IgD-negative memory B cell (primary cell): Measurements from ENCODE around the gene SLC16A1. TPM values are rescaled to one million over a fixed set of nuclear protein-coding genes. Genes with fewer than 3 reads are reported as not detected.

Source experiments
- H3K27ac Mint-ChIP-seq, 3 donors: one replicate each; pipeline ENCODE4 v1.8.0; 2020 to 2022; ENCODE audit warnings: mild to moderate bottlenecking in 3 of 3, mixed read lengths in 3 of 3, moderate library complexity in 1 of 3
- H3K27me3 Mint-ChIP-seq: one replicate; pipeline ENCODE4 v1.8.0; 2021; ENCODE audit warnings: mixed read lengths
- H3K36me3 Mint-ChIP-seq: one replicate; pipeline ENCODE4 v1.8.0; 2020; ENCODE audit warnings: mild to moderate bottlenecking, mixed read lengths
- H3K4me1 Mint-ChIP-seq, 3 donors: one replicate each; pipeline ENCODE4 v1.8.0; 2020 to 2022; ENCODE audit warnings: mixed read lengths in 3 of 3, mild to moderate bottlenecking in 1 of 3
- H3K4me3 Mint-ChIP-seq, 4 donors: one replicate each; pipeline ENCODE4 v1.8.0; 2020 to 2022; ENCODE audit warnings: mild to moderate bottlenecking in 4 of 4, mixed read lengths in 4 of 4, moderate library complexity in 3 of 4
- H3K9me3 Mint-ChIP-seq, 3 donors: one replicate each; pipeline ENCODE4 v1.8.0; 2020 to 2021; ENCODE audit warnings: mixed read lengths in 3 of 3, mild to moderate bottlenecking in 1 of 3
- polyA plus RNA-seq: library from polyadenylated mRNA; unstranded; fragments of 300-500 nt; fragmentation: Illumina TruSeq; gene quantifications from one replicate; pipeline ENCODE4 v1.2.3, GENCODE V29; 2021

The SLC16A1 gene
- polyA plus RNA-seq, 1 donor from 2014 or later = 7.5 TPM

DNA sequence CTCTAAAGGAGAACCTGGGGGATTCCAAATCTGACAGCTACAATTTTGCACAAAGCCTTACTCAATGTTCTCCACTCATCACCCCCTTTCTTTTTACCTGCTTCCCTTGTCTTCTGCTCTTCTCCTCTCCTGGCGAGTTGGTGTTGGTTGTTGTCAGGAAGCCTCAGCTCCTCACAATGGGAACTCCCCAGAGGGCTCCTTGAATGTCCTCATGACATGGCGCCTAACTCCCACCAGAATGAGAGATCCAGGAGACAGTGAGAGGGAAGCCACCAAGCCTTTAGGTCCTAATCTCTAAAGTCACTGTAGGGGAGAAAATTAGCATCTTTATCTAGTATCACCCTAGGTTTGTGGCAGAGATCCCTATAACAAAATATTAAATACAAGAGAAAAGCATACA lies 87.8 kb downstream of the SLC16A1 start:
- H3K27me3 Mint-ChIP-seq = peaks cover 6% of the 10 kb centered on the region
- peaks cover 0 to 3% (median 2%) of the 10 kb centered on the region in 3 donors for H3K4me1 Mint-ChIP-seq
- no peak overlapping the region for H3K27ac Mint-ChIP-seq
- H3K4me3 Mint-ChIP-seq = no peak overlapping the region
- H3K9me3 Mint-ChIP-seq = no peaks in the 10 kb centered on the region
- H3K36me3 Mint-ChIP-seq = peaks cover 5% of the 10 kb centered on the region

DNA sequence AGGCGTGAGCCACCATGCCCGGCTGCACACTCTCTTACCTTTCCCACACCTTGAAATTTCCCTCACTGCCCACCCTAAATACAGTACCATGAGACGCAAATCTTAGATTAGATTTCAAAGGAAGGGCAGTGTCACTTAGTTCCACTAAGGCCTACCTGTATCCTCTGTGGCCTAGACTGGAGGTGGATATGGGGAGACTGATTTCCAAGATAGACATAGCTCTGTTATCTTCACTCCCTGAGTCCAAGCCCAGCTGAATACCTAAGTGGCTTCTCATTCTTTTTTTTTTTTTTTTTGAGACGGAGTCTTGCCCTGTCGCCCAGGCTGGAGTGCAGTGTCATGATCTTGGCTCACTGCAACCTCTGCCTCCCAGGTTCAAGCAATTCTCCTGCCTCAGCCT lies 89.0 kb downstream of the SLC16A1 start:
- Mint-ChIP-seq H3K9me3 (no peaks in the 10 kb centered on the region), H3K4me1 (peaks cover 0 to 3% (median 2%) of the 10 kb centered on the region in 3 donors), H3K36me3 (peaks cover 7% of the 10 kb centered on the region), H3K27me3 (peaks cover 2% of the 10 kb centered on the region), H3K27ac (no peak overlapping the region), H3K4me3 (no peak overlapping the region)

- Mint-ChIP-seq H3K27ac (no peak overlapping the region), H3K27me3 (no peaks in the 10 kb centered on the region), H3K9me3 (no peaks in the 10 kb centered on the region), H3K36me3 (peaks cover 3% of the 10 kb centered on the region), H3K4me3 (no peak overlapping the region), H3K4me1 (peaks cover 0 to 3% (median 2%) of the 10 kb centered on the region in 3 donors)
Observed at GRCh38 chr1:112866151-112866550, 89.8 kb downstream of the SLC16A1 start.

GRCh38 chr1:112862753-112863426 lies 93.1 kb downstream of the SLC16A1 start:
- H3K4me1 Mint-ChIP-seq = peaks cover 0 to 3% (median 2%) of the 10 kb centered on the region in 3 donors
- H3K27me3 Mint-ChIP-seq = no peaks in the 10 kb centered on the region
- no peak overlapping the region for H3K27ac Mint-ChIP-seq
- H3K4me3 Mint-ChIP-seq = no peak overlapping the region
- H3K9me3 Mint-ChIP-seq = no peaks in the 10 kb centered on the region
- peaks cover 2% of the 10 kb centered on the region for H3K36me3 Mint-ChIP-seq

Other genes starting within 250 kb of the SLC16A1 start
- 41.8 TPM for gene RHOC, start 249.1 kb downstream of the SLC16A1 start, polyA plus RNA-seq
- gene PPM1J, start 240.9 kb downstream of the SLC16A1 start, polyA plus RNA-seq = 1.4 TPM
- 7.3 TPM for gene LRIG2, start 117.0 kb upstream of the SLC16A1 start, polyA plus RNA-seq